Ishikawa (cell line): ENCODE results near the gene TTC16.

Source experiments
- CEBPB ChIP-seq: IDR thresholded peaks from 2 replicates; pipeline ENCODE4 v1.6.1; 2012
- EP300 ChIP-seq: IDR thresholded peaks from 2 replicates; pipeline ENCODE4 v1.6.1; 2012; ENCODE audit warnings: borderline replicate concordance
- MAX ChIP-seq: IDR thresholded peaks from 2 replicates; pipeline ENCODE4 v1.6.1; 2012
- REST ChIP-seq: IDR thresholded peaks from 2 replicates; pipeline ENCODE4 v1.6.1; 2012; ENCODE audit warnings: low read depth, mild to moderate bottlenecking
- TAF1 ChIP-seq: IDR thresholded peaks from 2 replicates; pipeline ENCODE4 v1.6.1; 2012; ENCODE audit warnings: low read depth, mild to moderate bottlenecking
- TCF12 ChIP-seq: IDR thresholded peaks from 2 replicates; pipeline ENCODE4 v1.6.1; 2012; ENCODE audit warnings: low read depth
- USF1 ChIP-seq: IDR thresholded peaks from 2 replicates; pipeline ENCODE4 v1.6.1; 2012
- YY1 ChIP-seq: IDR thresholded peaks from 2 replicates; pipeline ENCODE4 v1.6.1; 2012; ENCODE audit warnings: low read depth

DNA sequence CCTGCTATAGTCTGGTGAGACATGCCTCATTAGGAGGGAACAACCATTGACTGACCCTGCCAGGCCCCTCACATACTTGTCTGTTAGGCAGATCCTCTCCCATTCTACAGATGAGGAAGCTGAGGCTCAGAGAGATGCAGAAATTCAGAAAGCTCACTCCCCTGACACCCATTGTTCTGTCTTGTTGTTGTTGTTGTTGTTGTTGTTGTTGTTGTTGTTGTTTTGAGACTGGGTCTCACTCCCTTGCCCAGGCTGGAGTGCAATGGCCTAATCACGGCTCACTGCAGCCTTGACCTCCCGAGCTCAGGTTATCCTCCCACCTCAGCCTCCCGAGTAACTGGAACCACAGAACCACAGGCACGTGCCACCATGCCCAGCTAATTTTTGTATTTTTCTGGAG is 22.2 kb upstream of the TTC16 start:
- TF ChIP-seq EP300 = no peak
- no peak for TF ChIP-seq TCF12
- no peak for TF ChIP-seq MAX
- no peak for TF ChIP-seq TAF1
- no peak for TF ChIP-seq USF1
- no peak for TF ChIP-seq REST
- TF ChIP-seq YY1 = no peak
- no peak for TF ChIP-seq CEBPB
